ENCODE measurements around the gene TMEM243.
"Not testable (repeated sequence)": the region's sequence is repeated elsewhere in the genome, so short reads cannot be mapped to it uniquely, and the experiment has no call there.

Gene TMEM243

DNA sequence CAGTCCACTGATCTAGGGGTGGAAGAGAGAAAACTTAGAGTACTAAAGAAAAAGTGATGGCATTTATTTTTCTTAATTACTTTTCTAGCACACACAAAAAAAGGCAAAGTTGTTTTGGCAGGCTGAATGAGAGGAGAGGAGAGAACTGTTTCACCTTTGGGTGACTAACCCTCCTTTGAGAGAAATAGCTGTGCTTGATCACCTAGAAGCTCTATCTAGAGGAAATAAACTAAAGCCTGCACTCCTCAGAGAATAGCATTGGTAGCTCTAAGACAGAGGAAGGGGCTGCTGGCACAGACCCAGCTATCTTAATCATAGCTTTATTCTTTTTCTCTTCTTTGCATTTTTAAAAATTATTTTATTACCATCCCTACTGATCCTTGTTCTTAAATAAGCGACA is 6.3 kb downstream of the TMEM243 start:
- DNase-seq (ENCODE audit: low read depth in 2 of 3, low spot score in 1 of 3) = no peak

DNA sequence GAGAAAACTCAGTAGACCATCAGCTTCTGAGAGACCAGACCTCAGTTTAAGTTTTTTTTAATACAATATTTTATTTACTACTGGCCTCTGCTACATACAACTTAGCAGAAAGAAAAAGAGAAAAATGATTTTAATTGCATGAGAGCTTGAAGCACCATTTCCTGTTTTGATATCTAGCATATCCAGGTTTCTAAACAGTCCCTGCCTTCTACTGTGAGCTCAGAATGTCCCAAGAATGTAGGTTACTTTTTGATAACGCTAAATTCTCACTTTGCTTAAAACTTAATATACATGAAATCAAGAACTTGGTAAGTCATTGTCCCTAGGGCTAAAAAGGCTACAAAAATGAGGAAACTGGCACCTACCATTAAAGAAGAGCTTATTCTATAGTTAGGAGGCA is 7.0 kb downstream of the TMEM243 start:
- no peak for DNase-seq (ENCODE audit: low read depth in 2 of 3, low spot score in 1 of 3)

DNA sequence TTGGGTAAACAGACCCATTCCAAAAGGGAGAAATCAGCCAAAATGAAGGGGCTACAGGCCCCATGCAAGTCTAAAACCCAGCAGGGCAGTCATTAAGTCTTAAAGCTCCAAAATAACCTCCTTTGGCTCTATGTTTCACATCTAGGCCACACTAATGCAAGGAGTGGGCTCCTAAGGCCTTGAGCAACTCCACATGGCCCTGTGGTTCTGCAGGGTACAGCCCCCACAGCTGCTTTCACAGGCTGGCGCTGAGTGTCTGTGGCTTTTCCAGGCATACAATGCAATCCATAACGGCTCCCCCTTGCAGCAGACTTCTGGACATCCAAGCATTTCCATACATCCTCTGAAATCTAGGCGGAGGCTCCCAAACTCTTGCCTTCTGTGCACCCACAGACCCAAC is 9.0 kb downstream of the TMEM243 start:
- no peak for DNase-seq (ENCODE audit: low read depth in 2 of 3, low spot score in 1 of 3)

DNA sequence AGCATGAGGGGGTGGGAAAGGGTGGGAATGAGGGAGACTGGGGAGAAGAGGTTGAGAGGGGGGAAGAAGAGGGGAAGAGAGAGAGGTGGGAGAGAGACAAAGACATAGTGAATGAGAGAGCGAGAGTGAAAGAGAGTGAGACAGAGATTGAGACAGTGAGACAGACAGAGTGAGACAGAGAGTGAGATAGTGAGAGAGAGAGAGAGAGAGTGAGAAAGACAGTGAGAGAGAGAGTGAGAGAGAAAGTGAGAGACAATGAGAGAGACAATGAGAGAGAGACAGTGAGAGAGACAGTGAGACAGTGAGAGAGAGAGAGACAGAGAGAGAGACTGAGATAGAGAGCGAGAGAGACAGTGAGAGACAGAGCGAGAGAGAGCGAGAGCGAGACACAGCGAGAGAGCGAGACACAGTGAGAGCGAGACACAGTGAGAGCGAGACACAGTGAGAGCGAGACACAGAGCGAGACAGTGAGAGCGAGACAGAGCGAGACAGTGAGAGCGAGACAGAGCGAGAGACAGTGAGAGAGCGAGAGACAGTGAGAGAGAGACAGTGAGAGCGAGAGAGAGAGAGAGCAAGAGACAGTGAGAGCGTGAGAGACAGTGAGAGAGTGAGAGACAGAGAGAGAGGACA is 10.1 kb downstream of the TMEM243 start:
- no peak for DNase-seq (ENCODE audit: low read depth in 2 of 3, low spot score in 1 of 3)

DNA sequence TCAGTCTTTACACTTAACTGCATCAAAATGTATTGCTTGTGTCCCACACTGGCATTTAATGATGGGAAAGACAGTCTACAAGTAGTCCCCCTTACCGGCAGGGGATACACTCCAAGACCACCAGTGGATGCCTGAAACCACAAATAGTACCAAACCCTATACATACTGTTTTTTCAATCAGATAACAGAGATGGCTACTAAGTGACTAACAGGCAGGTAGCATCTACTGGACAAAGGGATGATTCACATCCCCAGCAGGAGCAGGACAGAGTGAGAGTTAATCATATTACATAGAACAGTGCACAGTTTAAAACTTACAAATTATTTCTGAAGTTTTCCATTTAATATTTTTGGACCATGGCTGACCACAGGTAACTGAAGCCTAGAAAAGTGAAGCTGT is 13.2 kb downstream of the TMEM243 start:
- DNase-seq (ENCODE audit: low read depth in 2 of 3, low spot score in 1 of 3) = no peak

DNA sequence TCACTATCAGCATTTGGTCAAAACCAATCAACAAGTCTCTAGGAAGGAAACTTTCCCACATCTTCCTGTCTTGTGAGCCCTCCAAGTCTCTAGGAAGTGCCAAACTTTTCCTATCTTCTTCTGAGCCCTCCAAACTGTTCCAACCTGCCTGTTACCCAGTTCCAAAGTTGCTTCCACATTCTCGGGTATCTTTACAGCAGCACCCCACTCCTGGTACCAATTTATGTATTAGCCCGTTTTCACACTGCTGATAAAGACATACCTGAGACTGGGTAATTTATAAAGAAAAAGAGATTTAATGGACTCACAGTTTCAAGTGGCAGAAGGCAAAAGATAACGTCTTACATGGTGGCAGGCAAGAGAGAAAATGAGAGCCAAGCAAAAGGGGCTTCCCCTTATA is 13.8 kb downstream of the TMEM243 start:
- not testable (repeated sequence) for DNase-seq (ENCODE audit: low read depth in 2 of 3, low spot score in 1 of 3)

DNA sequence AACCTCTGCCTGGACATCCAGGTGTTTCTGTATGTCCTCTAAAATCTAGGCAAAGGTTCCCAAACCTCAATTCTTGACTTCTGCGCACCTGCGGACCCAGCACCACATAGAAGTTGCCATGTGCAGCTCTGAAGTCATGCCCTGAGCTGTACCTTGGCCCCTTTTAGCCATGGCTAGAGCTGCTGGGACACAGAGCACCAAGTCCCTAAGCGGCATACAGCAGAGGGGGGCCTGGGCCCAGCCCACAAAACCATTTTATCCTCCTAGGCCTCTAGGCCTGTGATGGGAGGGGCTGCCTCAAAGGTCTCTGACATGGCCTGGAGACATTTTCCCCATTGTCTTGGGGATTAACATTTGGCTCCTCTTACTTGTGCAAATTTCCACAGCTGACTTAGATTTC is 14.6 kb downstream of the TMEM243 start:
- no peak for DNase-seq (ENCODE audit: low read depth in 2 of 3, low spot score in 1 of 3)

DNA sequence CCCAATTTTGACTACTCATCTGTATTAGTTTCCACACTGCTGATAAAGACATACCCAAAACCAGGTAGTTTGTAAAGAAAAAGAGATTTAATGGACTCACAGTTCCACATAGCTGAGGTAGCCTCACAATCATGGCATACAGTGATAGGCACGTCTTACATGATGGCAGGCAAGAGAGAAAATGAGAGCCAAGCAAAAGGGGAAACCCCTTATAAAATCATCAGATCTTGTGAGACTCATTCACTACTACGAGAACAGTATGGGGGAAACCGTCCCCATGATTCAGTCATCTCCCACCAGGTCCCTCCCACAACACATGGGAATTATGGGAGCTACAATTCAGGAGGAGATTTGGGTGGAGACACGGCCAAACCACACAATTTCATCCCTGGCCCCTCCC is 15.6 kb downstream of the TMEM243 start:
- DNase-seq (ENCODE audit: low read depth in 2 of 3, low spot score in 1 of 3) = not testable (repeated sequence)

DNA sequence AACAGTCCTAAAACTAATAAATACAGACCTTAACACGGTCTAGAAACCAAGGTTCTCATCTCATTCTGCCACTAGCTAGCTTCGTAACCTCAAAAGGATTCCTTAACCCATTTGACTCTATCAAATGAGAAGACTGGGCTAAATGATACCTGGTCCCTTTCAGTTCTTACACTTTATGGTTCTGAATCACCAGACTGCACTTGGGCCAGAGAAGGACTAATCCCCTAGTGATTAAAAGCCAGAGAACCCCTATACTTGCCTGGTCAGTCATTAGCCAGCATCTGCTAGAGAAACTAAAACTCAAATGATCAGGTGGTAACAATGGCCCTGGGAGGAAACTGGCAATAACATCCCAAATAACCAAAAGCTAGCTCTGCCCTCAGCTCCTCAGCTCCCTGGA is 16.8 kb downstream of the TMEM243 start:
- DNase-seq (ENCODE audit: low read depth in 2 of 3, low spot score in 1 of 3) = no peak

DNA sequence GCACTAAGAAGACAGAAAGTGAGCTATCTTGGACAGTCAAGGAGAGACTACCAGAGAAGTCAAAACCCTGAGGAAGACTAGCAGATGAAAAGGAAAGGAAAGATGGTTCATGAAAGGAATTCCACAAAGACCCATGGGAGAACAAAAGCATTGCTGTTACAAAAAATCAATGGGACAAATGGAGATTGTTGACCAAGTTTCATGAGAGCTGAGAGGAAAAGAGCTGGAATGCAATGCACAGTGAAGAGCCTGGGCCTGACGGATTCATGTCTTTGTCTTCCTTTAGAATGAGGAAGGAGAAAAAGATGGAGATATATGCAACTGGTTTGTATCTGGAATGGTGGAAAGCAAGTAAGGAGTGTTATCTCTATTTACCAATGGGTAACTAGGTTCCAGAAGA is 17.3 kb downstream of the TMEM243 start:
- no peak for DNase-seq (ENCODE audit: low read depth in 2 of 3, low spot score in 1 of 3)

DNA sequence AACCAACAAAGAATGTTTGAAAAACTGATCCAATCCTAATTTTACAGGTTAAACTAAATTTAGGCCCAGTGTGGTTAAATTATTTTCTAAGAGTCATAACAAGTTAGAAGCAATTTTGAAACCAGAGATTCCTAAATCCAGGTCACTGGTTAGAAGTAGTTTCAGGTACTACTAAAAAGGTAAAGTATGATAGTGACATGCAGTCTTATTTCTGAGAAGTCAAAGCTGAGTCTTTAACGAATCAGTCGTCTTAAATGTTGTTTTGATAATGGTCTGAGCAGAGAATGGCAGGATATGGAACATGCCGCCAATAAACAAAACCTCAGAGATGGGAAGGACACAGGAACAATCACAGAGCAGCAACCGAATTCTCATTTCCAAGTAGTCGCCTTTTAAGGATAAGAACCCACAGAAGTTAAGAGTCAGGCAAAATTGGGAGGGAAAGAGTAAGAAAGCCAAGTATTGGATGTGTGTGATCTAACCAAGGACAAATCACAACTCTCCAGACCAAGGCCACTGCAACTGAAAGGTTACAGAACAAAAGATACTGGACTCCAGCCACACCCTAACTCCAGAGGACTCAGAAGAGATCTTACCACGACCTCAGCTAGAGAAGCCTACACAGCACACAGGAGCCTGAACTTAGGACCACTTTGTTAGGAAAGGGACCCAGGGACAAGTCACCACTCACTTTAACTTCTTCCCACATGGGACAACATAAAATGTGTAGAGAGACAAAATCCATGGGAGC is 19.7 kb downstream of the TMEM243 start:
- no peak for DNase-seq (ENCODE audit: low read depth in 2 of 3, low spot score in 1 of 3)

DNA sequence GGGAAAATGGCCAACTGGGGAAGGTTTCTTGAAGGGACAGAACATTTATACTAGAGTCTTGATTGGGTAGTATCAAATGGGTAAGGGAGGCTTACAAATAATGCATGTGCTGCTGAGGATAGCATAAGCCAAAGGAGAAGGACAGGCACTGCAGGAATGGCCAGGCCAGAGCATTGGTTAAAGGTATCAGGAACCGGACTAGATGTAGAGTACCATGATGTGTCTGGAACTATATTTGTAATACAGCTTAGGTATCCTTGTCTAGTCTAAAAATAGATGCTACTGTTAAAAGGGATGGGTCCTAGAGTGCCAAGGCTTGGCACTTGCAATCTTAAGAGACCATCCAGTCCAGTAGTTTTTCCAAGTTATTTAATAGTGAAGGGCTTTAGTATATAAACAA is 20.3 kb downstream of the TMEM243 start:
- DNase-seq (ENCODE audit: low read depth in 2 of 3, low spot score in 1 of 3) = no peak

DNA sequence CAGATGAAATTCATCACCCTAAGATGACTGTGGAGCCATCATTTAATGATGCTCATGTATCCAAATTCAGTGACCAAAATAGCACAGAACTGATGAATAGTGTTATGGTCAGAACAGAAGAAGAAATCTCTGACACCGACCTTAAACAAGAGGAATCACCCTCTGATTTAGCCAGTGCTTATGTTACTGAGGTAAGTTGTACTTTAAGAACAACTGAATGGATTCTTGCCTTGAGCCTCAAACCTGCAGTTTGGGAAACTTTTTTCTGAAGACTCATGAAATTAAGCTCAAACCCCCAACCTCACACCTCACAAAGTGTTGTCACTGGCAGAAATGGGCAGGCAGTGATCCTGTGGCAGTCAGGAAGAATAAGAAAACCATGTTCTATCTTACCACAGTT is 25.6 kb downstream of the TMEM243 start:
- no peak for DNase-seq (ENCODE audit: low read depth in 2 of 3, low spot score in 1 of 3)

DNA sequence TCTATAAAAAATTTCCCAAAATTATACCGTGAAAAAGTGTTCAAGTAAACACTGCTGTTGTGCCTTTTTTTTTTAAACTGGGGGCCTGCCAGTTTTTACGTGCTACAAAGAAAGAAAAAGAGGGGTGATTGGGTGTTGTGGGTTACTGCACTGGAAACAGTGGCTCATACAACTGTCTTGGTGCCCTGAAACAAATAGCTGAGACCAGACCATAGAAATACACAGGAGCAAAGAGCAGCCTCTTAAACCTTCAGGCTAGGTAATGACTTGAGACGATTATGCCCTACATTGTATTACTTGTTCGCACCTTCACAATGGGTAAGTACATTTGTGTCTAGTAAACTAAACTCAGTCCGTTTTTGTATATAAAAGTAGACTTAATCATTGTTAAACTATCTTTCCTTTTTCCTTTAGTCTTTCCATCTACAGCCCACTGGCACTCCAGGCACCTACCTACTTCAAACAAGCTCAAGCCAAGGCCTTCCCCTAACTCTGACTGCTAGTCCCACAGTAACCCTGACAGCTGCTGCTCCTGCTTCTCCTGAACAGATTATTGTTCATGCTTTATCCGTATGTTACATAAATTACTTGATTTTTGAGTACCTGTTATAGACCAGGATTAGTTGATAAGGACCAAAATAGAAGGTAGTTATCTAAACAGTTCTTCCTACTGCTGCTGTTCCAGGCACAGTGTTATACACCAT is 26.6 kb downstream of the TMEM243 start:
- DNase-seq (ENCODE audit: low read depth in 2 of 3, low spot score in 1 of 3) = no peak

DNA sequence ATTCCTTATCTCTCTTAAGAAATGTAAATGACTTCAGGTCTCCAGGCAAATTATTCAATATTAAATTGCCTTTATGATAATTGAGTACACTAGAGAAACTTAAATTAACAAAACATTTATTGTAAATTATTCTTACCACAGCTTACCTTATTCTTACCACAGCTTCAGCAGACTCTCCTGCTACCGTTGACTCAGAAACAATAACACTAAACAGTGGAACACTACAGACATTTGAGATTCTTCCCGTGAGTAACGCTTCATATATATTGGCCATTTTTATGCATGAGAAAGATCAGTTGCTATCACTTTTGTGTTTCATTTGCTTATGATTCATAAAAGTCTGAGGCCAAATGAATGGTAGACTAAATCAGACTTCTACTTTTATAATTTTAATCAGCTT is 28.7 kb downstream of the TMEM243 start:
- DNase-seq (ENCODE audit: low read depth in 2 of 3, low spot score in 1 of 3) = no peak

DNA sequence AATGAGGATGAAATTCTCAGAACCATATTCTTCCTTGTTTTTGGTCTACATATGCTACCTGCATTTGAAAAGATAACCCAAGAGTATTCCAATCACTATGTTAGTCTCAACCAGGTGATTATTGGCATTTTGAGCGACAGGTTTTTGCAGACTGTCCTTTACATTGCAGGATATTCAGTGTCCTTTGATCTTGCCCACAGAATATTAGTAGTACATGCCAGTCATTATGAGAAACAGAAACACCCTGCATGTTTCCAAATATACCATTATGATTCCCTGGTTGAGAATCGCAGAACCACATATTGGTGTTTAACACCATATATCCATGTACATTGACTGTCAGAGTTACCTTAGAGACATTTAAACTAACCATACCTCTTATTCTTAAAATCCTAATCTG is 30.6 kb downstream of the TMEM243 start:
- no peak for DNase-seq (ENCODE audit: low read depth in 2 of 3, low spot score in 1 of 3)

DNA sequence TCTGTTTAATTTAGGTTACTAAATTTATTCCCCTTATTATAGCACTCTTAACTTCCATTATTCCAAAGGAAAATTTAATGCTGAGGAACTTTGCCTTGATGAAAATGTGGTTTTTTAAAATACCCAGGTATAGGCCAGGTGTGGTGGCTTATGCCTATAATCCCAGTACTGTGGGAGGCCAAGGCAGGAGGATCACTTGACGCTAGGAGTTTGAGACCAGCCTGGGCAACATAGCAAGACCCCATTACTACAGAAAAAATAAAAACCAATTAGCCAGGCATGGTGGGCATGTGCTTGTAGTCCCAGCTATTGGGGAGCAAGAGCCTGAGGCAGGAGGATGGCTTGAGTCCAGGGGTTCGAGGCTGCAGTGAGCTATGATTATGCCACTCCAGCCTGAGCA is 32.4 kb downstream of the TMEM243 start:
- DNase-seq (ENCODE audit: low read depth in 2 of 3, low spot score in 1 of 3) = no peak

DNA sequence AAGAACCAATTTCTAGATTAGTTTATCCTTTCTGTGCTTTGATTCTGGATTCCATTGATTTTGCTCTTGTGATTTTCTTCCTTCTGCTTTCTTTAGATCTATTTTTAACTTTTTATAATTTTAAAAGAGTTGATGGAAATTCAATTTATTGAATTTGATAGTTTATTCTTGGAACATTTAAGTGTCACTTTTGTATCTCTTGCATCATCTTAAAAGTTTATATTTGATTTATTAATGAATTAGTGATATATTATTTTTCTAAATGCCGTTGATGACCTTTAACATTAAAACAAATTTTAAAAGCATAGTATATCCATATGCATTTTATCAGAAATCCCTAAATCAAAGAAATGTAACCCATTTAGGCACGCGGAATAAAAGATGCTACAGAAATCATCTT is 40.4 kb downstream of the TMEM243 start:
- no peak for DNase-seq (ENCODE audit: low read depth in 2 of 3, low spot score in 1 of 3)

DNA sequence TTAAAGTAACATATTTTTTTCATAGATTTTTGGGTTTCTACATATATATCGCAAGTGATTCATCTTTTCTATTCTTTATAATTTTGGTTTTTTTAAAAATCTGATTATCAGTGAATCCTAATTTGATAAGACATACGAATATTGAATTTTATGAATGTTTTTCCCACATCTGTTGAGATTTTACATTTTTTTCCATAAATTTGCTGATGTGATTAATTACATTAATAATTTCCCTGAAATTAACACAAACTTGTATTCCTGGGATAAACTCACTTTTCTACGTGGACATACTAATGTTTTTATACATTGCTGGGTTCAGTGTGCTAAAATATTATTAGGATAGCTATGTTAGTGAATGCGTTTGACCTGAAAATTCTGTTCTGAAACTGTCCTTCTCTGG is 41.2 kb downstream of the TMEM243 start:
- no peak for DNase-seq (ENCODE audit: low read depth in 2 of 3, low spot score in 1 of 3)

DNA sequence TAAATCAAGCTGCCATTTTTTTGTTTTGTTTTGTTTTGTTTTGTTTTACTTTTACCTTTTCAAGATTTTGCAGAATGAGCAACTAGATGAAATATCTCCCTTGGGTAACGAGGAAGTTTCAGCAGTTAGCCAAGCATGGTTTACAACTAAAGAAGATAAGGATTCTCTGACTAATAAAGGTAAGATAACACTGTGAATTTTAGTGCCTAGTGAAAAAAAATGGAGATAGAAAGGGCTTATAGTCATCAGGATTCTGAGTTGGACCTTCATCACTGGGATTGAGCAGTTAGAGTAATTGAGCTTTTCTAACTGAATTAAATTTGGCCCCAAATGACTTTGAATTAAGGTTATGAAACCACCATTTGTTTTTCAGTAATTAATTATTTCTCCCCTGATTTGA is 46.1 kb downstream of the TMEM243 start:
- DNase-seq (ENCODE audit: low read depth in 2 of 3, low spot score in 1 of 3) = no peak

DNA sequence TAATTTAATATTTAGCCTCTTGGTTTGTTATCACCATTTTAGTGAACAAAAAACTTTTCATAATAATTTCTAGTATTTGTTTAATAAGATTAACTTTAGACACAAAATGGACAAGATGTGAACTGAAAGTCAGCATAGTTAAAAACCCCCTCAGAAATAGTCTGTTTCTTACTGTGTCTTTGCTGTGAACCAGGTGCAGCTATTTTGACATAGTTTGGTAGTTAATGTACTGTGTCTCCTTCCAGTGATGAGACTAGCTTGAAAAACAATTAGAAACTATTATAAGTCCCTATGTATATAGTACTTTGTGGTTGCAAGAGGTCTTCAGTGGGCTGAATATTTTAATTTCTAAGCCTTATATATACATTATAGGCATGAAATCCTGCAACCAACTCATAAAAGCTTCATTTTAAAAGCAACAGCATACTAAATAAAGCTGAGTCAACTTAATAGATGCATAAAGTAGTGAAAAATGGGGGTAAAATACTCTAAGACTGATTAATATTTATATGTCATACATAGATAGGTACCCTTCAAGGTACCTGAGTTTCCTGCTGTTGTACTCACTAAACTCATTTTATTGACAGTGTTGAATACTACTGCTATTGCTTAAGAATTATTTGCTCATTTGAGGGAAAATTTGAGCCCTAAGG is 48.1 kb downstream of the TMEM243 start:
- DNase-seq (ENCODE audit: low read depth in 2 of 3, low spot score in 1 of 3) = no peak

DNA sequence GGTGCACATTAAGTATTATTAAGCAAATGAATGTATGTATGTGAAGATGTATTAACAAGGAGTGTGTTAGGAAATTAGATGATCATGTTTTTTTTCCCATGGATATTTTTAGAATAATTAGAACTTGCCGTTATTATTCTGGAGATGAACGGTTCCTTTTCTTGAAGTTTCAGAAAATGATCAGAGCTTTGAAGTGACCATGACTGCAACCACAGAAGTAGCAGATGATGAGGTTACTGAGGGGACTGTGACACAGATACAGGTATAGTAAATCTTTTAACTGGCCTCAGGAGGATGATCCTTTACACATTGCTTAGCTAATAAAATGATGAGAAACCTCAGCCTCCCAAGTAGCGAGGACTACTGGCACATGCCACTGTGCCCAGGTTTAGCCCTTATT is 48.7 kb downstream of the TMEM243 start:
- DNase-seq (ENCODE audit: low read depth in 2 of 3, low spot score in 1 of 3) = no peak
